ENCODE results near the gene ZNF813.
A peak's percentile ranks its signal among the peaks of the same experiment; 100 is the strongest.
"Not testable (repeated sequence)": the region's sequence is repeated elsewhere in the genome, so short reads cannot be mapped to it uniquely, and the experiment has no call there.

ZNF813 gene

GRCh38 chr19:53475470-53475869 is 7.9 kb downstream of the ZNF813 start:
- H3K4me1 ChIP-seq (ENCODE audit: control insufficient read depth, insufficient read depth, low read length); H3K27me3 ChIP-seq (ENCODE audit: control insufficient read depth, insufficient read depth, low read length); DNase-seq (ENCODE audit: low read depth, low spot score); H3K4me3 ChIP-seq (ENCODE audit: low read length); H3K9me3 ChIP-seq (ENCODE audit: control insufficient read depth, insufficient read depth, low read length); H3K36me3 ChIP-seq (ENCODE audit: control insufficient read depth, insufficient read depth, low read length); H3K27ac ChIP-seq (ENCODE audit: low read length): not testable (repeated sequence)
- no CpG with 5 or more reads among the region's 6 CpGs for WGBS (ENCODE audit: insufficient coverage, insufficient read length)

- not testable (repeated sequence) for H3K9me3 ChIP-seq (ENCODE audit: control insufficient read depth, insufficient read depth, low read length); H3K4me1 ChIP-seq (ENCODE audit: control insufficient read depth, insufficient read depth, low read length); H3K27ac ChIP-seq (ENCODE audit: low read length); DNase-seq (ENCODE audit: low read depth, low spot score); H3K4me3 ChIP-seq (ENCODE audit: low read length); H3K27me3 ChIP-seq (ENCODE audit: control insufficient read depth, insufficient read depth, low read length)
- peaks cover 11% of the 10 kb centered on the region; the same call in 1 of the 2 replicates for H3K36me3 ChIP-seq (ENCODE audit: control insufficient read depth, insufficient read depth, low read length)
- no CpG with 5 or more reads among the region's 2 CpGs for WGBS (ENCODE audit: insufficient coverage, insufficient read length)
Measured at GRCh38 chr19:53483751-53484150, 16.2 kb downstream of the ZNF813 start.

GRCh38 chr19:53485046-53486004 is 17.8 kb downstream of the ZNF813 start:
- H3K9me3 ChIP-seq (ENCODE audit: control insufficient read depth, insufficient read depth, low read length) = no peaks in the 10 kb centered on the region; the same call in 1 of the 2 replicates

GRCh38 chr19:53492153-53492552 is 24.6 kb downstream of the ZNF813 start:
- WGBS (ENCODE audit: insufficient coverage, insufficient read length) = no CpG with 5 or more reads among the region's 5 CpGs
- DNase-seq (ENCODE audit: low read depth, low spot score) = no peak
- Histone ChIP-seq H3K27ac (ENCODE audit: low read length) (no peak overlapping the region), H3K36me3 (ENCODE audit: control insufficient read depth, insufficient read depth, low read length) (peaks cover 17% of the 10 kb centered on the region; the same call in 1 of the 2 replicates), H3K4me3 (ENCODE audit: low read length) (no peak overlapping the region), H3K4me1 (ENCODE audit: control insufficient read depth, insufficient read depth, low read length) (no peaks in the 10 kb centered on the region), H3K27me3 (ENCODE audit: control insufficient read depth, insufficient read depth, low read length) (no peaks in the 10 kb centered on the region), H3K9me3 (ENCODE audit: control insufficient read depth, insufficient read depth, low read length) (no peaks in the 10 kb centered on the region)

More at GRCh38 chr19:53485046-53486004, 17.8 kb downstream of the ZNF813 start:
- Histone ChIP-seq H3K27me3 (ENCODE audit: control insufficient read depth, insufficient read depth, low read length) (no peaks in the 10 kb centered on the region), H3K36me3 (ENCODE audit: control insufficient read depth, insufficient read depth, low read length) (peaks cover 5% of the 10 kb centered on the region; the same call in 1 of the 2 replicates), H3K27ac (ENCODE audit: low read length) (no peak overlapping the region), H3K4me1 (ENCODE audit: control insufficient read depth, insufficient read depth, low read length) (no peaks in the 10 kb centered on the region), H3K4me3 (ENCODE audit: low read length) (no peak overlapping the region)
- no CpG with 5 or more reads among the region's 8 CpGs for whole genome bisulfite sequencing (ENCODE audit: insufficient coverage, insufficient read length)
- no peak for DNase-seq (ENCODE audit: low read depth, low spot score)

- H3K4me1 ChIP-seq (ENCODE audit: control insufficient read depth, insufficient read depth, low read length); H3K9me3 ChIP-seq (ENCODE audit: control insufficient read depth, insufficient read depth, low read length); H3K4me3 ChIP-seq (ENCODE audit: low read length); DNase-seq (ENCODE audit: low read depth, low spot score); H3K27ac ChIP-seq (ENCODE audit: low read length); H3K36me3 ChIP-seq (ENCODE audit: control insufficient read depth, insufficient read depth, low read length); H3K27me3 ChIP-seq (ENCODE audit: control insufficient read depth, insufficient read depth, low read length): not testable (repeated sequence)
- WGBS (ENCODE audit: insufficient coverage, insufficient read length) = no CpG with 5 or more reads among the region's 11 CpGs
Measured at GRCh38 chr19:53497311-53498023, 29.9 kb downstream of the ZNF813 start.

GRCh38 chr19:53498024-53498395 is 30.5 kb downstream of the ZNF813 start:
- not testable (repeated sequence) for H3K27ac ChIP-seq (ENCODE audit: low read length); H3K27me3 ChIP-seq (ENCODE audit: control insufficient read depth, insufficient read depth, low read length); H3K4me3 ChIP-seq (ENCODE audit: low read length); H3K9me3 ChIP-seq (ENCODE audit: control insufficient read depth, insufficient read depth, low read length); H3K4me1 ChIP-seq (ENCODE audit: control insufficient read depth, insufficient read depth, low read length); DNase-seq (ENCODE audit: low read depth, low spot score); H3K36me3 ChIP-seq (ENCODE audit: control insufficient read depth, insufficient read depth, low read length)
- WGBS (ENCODE audit: insufficient coverage, insufficient read length) = no CpG with 5 or more reads among the region's 4 CpGs

- WGBS (ENCODE audit: insufficient coverage, insufficient read length) = no CpG with 5 or more reads among the region's 7 CpGs
- not testable (repeated sequence) for DNase-seq (ENCODE audit: low read depth, low spot score)
Measured at GRCh38 chr19:53503151-53503550, 35.6 kb downstream of the ZNF813 start.

GRCh38 chr19:53503671-53504364 is 36.3 kb downstream of the ZNF813 start:
- not testable (repeated sequence) for H3K36me3 ChIP-seq (ENCODE audit: control insufficient read depth, insufficient read depth, low read length); H3K4me1 ChIP-seq (ENCODE audit: control insufficient read depth, insufficient read depth, low read length); H3K9me3 ChIP-seq (ENCODE audit: control insufficient read depth, insufficient read depth, low read length); H3K27me3 ChIP-seq (ENCODE audit: control insufficient read depth, insufficient read depth, low read length); H3K27ac ChIP-seq (ENCODE audit: low read length); DNase-seq (ENCODE audit: low read depth, low spot score)
- no CpG with 5 or more reads among the region's 14 CpGs for WGBS (ENCODE audit: insufficient coverage, insufficient read length)
- H3K4me3 ChIP-seq (ENCODE audit: low read length) = peak overlapping the region; percentile 19; the same call in 1 of the 2 replicates

More at GRCh38 chr19:53503151-53503550, 35.6 kb downstream of the ZNF813 start:
- not testable (repeated sequence) for H3K4me1 ChIP-seq (ENCODE audit: control insufficient read depth, insufficient read depth, low read length); H3K27me3 ChIP-seq (ENCODE audit: control insufficient read depth, insufficient read depth, low read length); H3K27ac ChIP-seq (ENCODE audit: low read length); H3K4me3 ChIP-seq (ENCODE audit: low read length); H3K36me3 ChIP-seq (ENCODE audit: control insufficient read depth, insufficient read depth, low read length); H3K9me3 ChIP-seq (ENCODE audit: control insufficient read depth, insufficient read depth, low read length)

- not testable (repeated sequence) for H3K4me3 ChIP-seq (ENCODE audit: low read length)
Measured at GRCh38 chr19:53504365-53504703, 36.8 kb downstream of the ZNF813 start.

GRCh38 chr19:53504885-53505284 is 37.4 kb downstream of the ZNF813 start:
- Histone ChIP-seq H3K27ac (ENCODE audit: low read length) (no peak overlapping the region), H3K27me3 (ENCODE audit: control insufficient read depth, insufficient read depth, low read length) (no peaks in the 10 kb centered on the region; the same call in 1 of the 2 replicates), H3K4me3 (ENCODE audit: low read length) (no peak overlapping the region), H3K4me1 (ENCODE audit: control insufficient read depth, insufficient read depth, low read length) (no peaks in the 10 kb centered on the region; the same call in 1 of the 2 replicates), H3K9me3 (ENCODE audit: control insufficient read depth, insufficient read depth, low read length) (no peaks in the 10 kb centered on the region), H3K36me3 (ENCODE audit: control insufficient read depth, insufficient read depth, low read length) (no peaks in the 10 kb centered on the region)
- DNase-seq (ENCODE audit: low read depth, low spot score) = no peak
- no CpG with 5 or more reads among the region's 7 CpGs for whole genome bisulfite sequencing (ENCODE audit: insufficient coverage, insufficient read length)

More at GRCh38 chr19:53504365-53504703, 36.8 kb downstream of the ZNF813 start:
- not testable (repeated sequence) for H3K9me3 ChIP-seq (ENCODE audit: control insufficient read depth, insufficient read depth, low read length); H3K4me1 ChIP-seq (ENCODE audit: control insufficient read depth, insufficient read depth, low read length); H3K27me3 ChIP-seq (ENCODE audit: control insufficient read depth, insufficient read depth, low read length); DNase-seq (ENCODE audit: low read depth, low spot score); H3K27ac ChIP-seq (ENCODE audit: low read length); H3K36me3 ChIP-seq (ENCODE audit: control insufficient read depth, insufficient read depth, low read length)
- no CpG with 5 or more reads among the region's 13 CpGs for WGBS (ENCODE audit: insufficient coverage, insufficient read length)
